ENCODE results near the gene NKAIN2. TPM values are rescaled to one million over a fixed set of nuclear protein-coding genes. Genes with fewer than 3 reads are reported as not detected.

The NKAIN2 gene
- total RNA-seq, 1 donor from 2014 or later, result 4.0 TPM

DNA sequence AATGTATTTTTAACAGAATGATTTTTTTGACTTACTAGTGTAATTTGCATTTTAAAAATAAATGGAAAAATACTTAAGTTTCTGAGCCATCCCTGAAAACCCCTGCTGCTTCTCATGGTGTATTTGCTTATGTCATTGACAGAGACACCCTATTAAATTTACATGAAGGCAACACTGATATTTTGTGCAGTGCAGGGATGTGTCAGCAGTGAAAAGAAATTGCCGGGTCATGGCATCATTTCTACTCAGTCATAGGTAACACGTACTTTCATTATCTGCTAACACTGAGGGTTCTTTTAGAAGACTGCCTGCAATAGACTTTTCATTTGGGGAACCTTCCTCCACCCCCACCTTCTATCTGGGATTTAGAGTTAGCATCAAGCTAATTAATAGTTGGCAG, 1021.9 kb downstream of the NKAIN2 start:
- no peaks in the 10 kb centered on the region for H3K36me3 Mint-ChIP-seq (ENCODE audit: low read depth)
- H3K27me3 Mint-ChIP-seq (ENCODE audit: low read depth), result no peaks in the 10 kb centered on the region
- TF ChIP-seq, protein P1, sequence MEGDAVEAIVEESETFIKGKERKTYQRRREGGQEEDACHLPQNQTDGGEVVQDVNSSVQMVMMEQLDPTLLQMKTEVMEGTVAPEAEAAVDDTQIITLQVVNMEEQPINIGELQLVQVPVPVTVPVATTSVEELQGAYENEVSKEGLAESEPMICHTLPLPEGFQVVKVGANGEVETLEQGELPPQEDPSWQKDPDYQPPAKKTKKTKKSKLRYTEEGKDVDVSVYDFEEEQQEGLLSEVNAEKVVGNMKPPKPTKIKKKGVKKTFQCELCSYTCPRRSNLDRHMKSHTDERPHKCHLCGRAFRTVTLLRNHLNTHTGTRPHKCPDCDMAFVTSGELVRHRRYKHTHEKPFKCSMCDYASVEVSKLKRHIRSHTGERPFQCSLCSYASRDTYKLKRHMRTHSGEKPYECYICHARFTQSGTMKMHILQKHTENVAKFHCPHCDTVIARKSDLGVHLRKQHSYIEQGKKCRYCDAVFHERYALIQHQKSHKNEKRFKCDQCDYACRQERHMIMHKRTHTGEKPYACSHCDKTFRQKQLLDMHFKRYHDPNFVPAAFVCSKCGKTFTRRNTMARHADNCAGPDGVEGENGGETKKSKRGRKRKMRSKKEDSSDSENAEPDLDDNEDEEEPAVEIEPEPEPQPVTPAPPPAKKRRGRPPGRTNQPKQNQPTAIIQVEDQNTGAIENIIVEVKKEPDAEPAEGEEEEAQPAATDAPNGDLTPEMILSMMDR (IDR thresholded peaks at IDR 0.05), result no peak
- H3K4me3 Mint-ChIP-seq (ENCODE audit: unreplicated experiment), result no peak overlapping the region
- no peaks in the 10 kb centered on the region for H3K4me1 Mint-ChIP-seq (ENCODE audit: low read depth)
- H3K9me3 Mint-ChIP-seq (ENCODE audit: low read depth), result no peaks in the 10 kb centered on the region
- no peak for DNase-seq (ENCODE audit: low spot score)
- H3K27ac Mint-ChIP-seq (ENCODE audit: unreplicated experiment), result no peak overlapping the region

DNA sequence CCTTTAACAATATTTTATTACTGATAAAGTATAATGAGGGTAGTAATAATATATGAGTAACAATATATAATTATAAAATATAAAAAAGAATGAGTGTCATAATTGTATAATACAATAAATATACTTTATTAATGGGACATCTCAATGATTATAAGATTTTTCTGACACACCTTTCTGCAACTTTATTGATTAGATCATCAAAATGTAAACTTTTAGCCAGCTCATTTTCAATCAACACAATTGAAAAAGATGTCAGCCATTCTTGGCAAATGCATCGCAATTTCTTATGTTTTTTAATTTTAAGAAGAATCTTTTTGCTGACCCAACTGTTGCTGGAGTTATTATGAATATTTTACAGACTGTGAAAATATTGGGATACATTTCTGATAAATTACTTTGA, 1026.2 kb downstream of the NKAIN2 start:
- Mint-ChIP-seq H3K9me3 (ENCODE audit: low read depth) (no peaks in the 10 kb centered on the region), H3K27ac (ENCODE audit: unreplicated experiment) (no peak overlapping the region), H3K27me3 (ENCODE audit: low read depth) (no peaks in the 10 kb centered on the region), H3K4me3 (ENCODE audit: unreplicated experiment) (no peak overlapping the region), H3K36me3 (ENCODE audit: low read depth) (no peaks in the 10 kb centered on the region), H3K4me1 (ENCODE audit: low read depth) (no peaks in the 10 kb centered on the region)
- no peak for DNase-seq (ENCODE audit: low spot score)
- TF ChIP-seq, protein P1 (IDR thresholded peaks at IDR 0.05), result no peak

DNA sequence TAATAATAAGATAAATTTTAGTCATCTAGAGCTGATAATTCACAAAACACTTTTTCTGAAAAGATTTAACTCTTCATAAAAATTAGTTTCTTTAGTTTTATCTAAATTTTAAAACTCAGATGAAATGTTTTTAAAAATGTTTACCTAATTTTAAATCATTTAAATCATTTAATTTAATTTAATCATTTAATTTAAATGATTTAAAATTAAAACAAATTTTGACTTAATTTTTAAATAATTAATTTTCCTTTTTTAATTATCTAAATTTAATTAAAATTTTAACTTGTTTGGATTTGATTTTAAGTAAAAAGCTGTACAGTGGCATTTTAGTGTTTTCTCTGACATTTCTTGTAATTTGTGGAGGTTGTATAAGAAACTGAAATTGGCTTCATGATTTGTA, 1026.8 kb downstream of the NKAIN2 start:
- no peak for DNase-seq (ENCODE audit: low spot score)
- no peak overlapping the region for H3K4me3 Mint-ChIP-seq (ENCODE audit: unreplicated experiment)
- TF ChIP-seq, protein P1 (IDR thresholded peaks at IDR 0.05), result no peak

DNA sequence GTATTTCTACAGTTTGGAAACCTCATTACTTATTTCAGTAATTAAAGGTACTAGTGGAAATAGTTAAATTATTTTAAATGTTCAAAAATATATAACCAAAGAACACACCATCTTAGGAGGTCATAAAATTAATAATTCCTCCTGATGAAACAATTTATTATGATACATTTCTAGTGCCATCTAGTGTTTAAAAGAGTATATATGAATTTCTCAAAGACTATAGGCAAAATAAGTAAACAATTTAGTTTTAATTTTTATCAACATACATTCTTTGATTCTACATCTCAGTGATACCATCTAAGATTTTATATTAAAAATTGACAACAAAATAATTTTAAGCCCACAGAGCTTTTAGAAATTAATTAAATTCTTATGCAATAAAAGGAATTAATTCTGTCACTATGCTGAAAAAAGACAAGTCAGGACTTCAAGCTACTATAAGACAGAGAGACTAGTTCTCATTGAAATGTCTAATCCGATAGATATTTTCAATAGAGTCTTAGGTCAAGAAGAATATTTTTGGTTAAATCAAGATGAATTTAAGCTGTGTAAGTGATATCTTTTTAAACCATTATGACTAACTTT, 1050.8 kb downstream of the NKAIN2 start:
- no peak overlapping the region for H3K4me3 Mint-ChIP-seq (ENCODE audit: unreplicated experiment)
- no peaks in the 10 kb centered on the region for H3K9me3 Mint-ChIP-seq (ENCODE audit: low read depth)
- no peaks in the 10 kb centered on the region for H3K27me3 Mint-ChIP-seq (ENCODE audit: low read depth)
- peaks cover 3% of the 10 kb centered on the region for H3K4me1 Mint-ChIP-seq (ENCODE audit: low read depth)
- H3K36me3 Mint-ChIP-seq (ENCODE audit: low read depth), result peaks cover 2% of the 10 kb centered on the region
- TF ChIP-seq, protein P1 (IDR thresholded peaks at IDR 0.05), result peak; percentile 87
- no peak overlapping the region for H3K27ac Mint-ChIP-seq (ENCODE audit: unreplicated experiment)
- no peak for DNase-seq (ENCODE audit: low spot score)

More for the DNA sequence above, 1026.8 kb downstream of the NKAIN2 start:
- H3K4me1 Mint-ChIP-seq (ENCODE audit: low read depth), result no peaks in the 10 kb centered on the region
- no peak overlapping the region for H3K27ac Mint-ChIP-seq (ENCODE audit: unreplicated experiment)
- H3K36me3 Mint-ChIP-seq (ENCODE audit: low read depth), result no peaks in the 10 kb centered on the region
- H3K27me3 Mint-ChIP-seq (ENCODE audit: low read depth), result no peaks in the 10 kb centered on the region
- H3K9me3 Mint-ChIP-seq (ENCODE audit: low read depth), result no peaks in the 10 kb centered on the region

- Mint-ChIP-seq H3K27me3 (ENCODE audit: low read depth) (no peaks in the 10 kb centered on the region), H3K4me3 (ENCODE audit: unreplicated experiment) (no peak overlapping the region), H3K9me3 (ENCODE audit: low read depth) (no peaks in the 10 kb centered on the region), H3K27ac (ENCODE audit: unreplicated experiment) (no peak overlapping the region), H3K36me3 (ENCODE audit: low read depth) (no peaks in the 10 kb centered on the region), H3K4me1 (ENCODE audit: low read depth) (no peaks in the 10 kb centered on the region)
- TF ChIP-seq, protein P1 (IDR thresholded peaks at IDR 0.05), result no peak
- DNase-seq (ENCODE audit: low spot score), result no peak
These were observed 1054.1 kb downstream of the NKAIN2 start for GRCh38 chr6:124857746-124858145.
